Gastrocnemius medialis (tissue), 4 donors: ENCODE data around the gene EYS.

Source experiments
- POLR2A ChIP-seq, 2 donors: fragments of 450-650 bp; IDR thresholded peaks; one replicate each; pipeline ENCODE4 v1.6.1; 2017; ENCODE audit warnings: antibody characterized with exemption in 2 of 2, mild to moderate bottlenecking in 2 of 2, moderate library complexity in 2 of 2
- TF ChIP-seq, protein P1 (sequence below), 5 experiments: fragments of 450-650 bp in 3 of 5; fragments of 200-600 bp in 2 of 5; sonication (generic) in 2 of 5; IDR thresholded peaks in 4 of 5; conservative IDR thresholded peaks in 1 of 5; 1 replicate in 4 of 5; 2 replicates in 1 of 5; pipeline ENCODE4 v1.5.1; 2016 to 2019; ENCODE audit warnings: antibody characterized with exemption in 5 of 5, mild to moderate bottlenecking in 3 of 5, moderate library complexity in 3 of 5

DNA sequence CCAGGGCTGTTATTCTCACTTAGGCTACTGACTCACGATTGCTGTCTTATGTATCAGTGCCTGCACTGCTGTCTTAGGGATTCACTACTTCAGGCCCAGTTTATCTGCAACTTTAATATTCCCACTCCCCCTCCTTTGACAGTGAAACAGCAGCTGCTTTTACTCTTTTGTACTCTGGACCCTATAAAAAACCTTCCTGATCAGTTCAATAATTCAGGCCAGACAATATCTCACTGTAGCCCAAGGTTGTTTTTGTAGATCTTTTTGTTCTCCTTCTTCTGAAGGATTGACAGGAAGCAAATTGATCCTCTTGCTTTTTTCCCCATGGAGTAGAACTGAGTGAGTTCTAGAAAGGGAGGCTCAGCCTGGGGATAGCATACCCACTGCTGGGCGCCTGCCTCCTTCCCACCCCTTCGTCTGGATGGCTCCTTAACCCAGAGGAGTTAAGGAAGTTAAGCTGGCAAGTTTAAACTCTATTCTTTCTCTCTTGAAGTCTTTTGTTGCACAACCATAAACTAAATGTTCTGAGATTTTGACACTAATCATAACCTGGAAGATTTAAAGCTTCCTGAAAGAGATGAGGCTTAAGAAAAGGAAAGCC, 22.0 kb upstream of the EYS start:
- TF ChIP-seq, protein P1, sequence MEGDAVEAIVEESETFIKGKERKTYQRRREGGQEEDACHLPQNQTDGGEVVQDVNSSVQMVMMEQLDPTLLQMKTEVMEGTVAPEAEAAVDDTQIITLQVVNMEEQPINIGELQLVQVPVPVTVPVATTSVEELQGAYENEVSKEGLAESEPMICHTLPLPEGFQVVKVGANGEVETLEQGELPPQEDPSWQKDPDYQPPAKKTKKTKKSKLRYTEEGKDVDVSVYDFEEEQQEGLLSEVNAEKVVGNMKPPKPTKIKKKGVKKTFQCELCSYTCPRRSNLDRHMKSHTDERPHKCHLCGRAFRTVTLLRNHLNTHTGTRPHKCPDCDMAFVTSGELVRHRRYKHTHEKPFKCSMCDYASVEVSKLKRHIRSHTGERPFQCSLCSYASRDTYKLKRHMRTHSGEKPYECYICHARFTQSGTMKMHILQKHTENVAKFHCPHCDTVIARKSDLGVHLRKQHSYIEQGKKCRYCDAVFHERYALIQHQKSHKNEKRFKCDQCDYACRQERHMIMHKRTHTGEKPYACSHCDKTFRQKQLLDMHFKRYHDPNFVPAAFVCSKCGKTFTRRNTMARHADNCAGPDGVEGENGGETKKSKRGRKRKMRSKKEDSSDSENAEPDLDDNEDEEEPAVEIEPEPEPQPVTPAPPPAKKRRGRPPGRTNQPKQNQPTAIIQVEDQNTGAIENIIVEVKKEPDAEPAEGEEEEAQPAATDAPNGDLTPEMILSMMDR (IDR thresholded peaks at IDR 0.05 in 4 of 5, conservative IDR thresholded peaks at IDR 0.05 in 1 of 5): no peak
- no peak for TF ChIP-seq POLR2A (IDR thresholded peaks at IDR 0.05)
